DMS114 treated with DMSO at 0.1 percent for 48 hours (cell line): Measurements from ENCODE around the gene METAP1.
"Not testable (repeated sequence)": the region's sequence is repeated elsewhere in the genome, so short reads cannot be mapped to it uniquely, and the experiment has no call there.

ENCODE experiments used
- DNase-seq: peaks from one replicate; lab custom pipeline; 2025; ENCODE audit not compliant: unreplicated experiment; lab: John Stamatoyannopoulos, UW

The METAP1 gene

DNA sequence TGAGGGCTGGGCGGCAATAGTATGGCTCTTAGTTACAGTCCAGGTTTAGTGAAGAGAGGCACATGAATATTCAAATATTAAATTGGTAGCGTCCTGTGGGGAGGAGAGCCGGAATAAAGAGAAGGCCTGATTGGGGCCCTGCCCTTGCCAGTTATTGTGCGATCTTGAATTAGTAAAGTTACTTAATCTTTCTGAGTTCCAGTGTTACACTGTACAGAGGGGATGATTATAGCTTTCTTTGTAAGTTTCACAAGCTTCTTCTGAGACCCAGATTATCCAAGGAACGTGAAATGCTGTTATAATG, 1.2 kb downstream of the METAP1 start:
- no peak for DNase-seq

- DNase-seq: no peak
Observed at GRCh38 chr4:98997166-98997565, 1.6 kb downstream of the METAP1 start.

DNA sequence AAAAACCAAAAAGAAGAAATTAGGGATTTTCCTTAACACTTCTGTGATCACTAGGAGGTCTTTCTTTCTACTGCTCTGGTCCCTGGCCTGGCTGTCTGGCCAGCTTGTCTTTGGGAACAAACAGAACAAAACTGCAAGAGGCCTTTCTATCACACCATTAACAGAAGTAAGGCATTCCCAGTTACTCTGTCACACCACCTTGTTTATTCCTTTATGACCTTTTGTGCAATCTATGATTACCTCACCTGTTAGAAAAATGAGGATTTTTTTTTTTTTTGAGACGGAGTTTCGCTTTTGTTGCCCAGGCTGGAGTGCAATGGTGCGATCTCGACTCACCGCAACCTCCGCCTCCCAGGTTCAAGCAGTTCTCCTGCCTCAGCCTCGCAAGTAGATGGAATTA, 3.0 kb downstream of the METAP1 start:
- no peak for DNase-seq

- no peak for DNase-seq
Observed at GRCh38 chr4:99002279-99002678, 6.8 kb downstream of the METAP1 start.

GRCh38 chr4:99008051-99008450, 12.5 kb downstream of the METAP1 start:
- no peak for DNase-seq

GRCh38 chr4:99011910-99012309, 16.4 kb downstream of the METAP1 start:
- DNase-seq: no peak

- no peak for DNase-seq
Observed at GRCh38 chr4:99013402-99013843, 17.9 kb downstream of the METAP1 start.

- no peak for DNase-seq
Observed at GRCh38 chr4:99013884-99014523, 18.5 kb downstream of the METAP1 start.

GRCh38 chr4:99021386-99021785, 25.9 kb downstream of the METAP1 start:
- DNase-seq: no peak

DNA sequence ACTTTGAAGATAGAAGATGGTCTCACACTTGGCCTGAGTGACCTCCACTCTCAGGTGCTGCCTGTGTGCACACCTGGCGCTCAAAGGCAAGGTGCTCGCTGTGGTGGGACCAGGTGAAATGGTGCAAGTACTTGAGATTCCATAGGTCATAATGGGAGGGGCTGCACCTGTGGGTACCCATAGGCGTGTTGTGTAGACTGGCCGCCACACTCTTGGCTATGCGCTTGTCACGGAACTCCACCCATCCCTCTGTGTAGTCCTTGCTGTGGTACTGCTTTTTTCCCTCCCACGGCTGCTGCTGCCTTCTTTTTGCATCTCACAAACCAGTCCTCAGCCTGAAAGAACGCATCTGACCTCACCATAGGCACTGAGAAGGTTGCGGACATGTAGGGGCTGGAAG, 27.0 kb downstream of the METAP1 start:
- no peak for DNase-seq

- not testable (repeated sequence) for DNase-seq
Observed at GRCh38 chr4:99023800-99024251, 28.3 kb downstream of the METAP1 start.

- DNase-seq: no peak
Observed at GRCh38 chr4:99024481-99025275, 29.2 kb downstream of the METAP1 start.

GRCh38 chr4:99025506-99025905, 30.0 kb downstream of the METAP1 start:
- no peak for DNase-seq

- no peak for DNase-seq
Observed at GRCh38 chr4:99027304-99027703, 31.8 kb downstream of the METAP1 start.

GRCh38 chr4:99028187-99028586, 32.7 kb downstream of the METAP1 start:
- DNase-seq: no peak

GRCh38 chr4:99029018-99029735, 33.7 kb downstream of the METAP1 start:
- no peak for DNase-seq

DNA sequence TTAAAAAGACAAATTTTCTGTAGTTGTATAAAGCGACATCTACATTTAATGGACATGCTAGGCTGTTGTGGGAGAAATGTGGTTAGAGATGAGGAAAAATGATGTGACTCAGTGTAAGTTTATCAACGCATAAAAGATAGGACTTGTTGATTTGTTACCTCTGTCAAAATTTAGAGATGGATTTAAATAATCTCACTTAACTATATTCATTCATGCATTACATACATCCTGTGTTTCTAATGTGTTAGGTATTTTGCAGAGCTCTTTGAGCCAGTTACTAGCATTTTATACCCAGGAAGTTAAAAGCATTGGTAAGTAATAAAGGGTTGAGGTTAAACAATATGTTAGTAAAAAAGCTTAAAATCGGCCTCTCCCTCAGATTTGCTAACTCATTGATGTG, 34.3 kb downstream of the METAP1 start:
- no peak for DNase-seq

DNA sequence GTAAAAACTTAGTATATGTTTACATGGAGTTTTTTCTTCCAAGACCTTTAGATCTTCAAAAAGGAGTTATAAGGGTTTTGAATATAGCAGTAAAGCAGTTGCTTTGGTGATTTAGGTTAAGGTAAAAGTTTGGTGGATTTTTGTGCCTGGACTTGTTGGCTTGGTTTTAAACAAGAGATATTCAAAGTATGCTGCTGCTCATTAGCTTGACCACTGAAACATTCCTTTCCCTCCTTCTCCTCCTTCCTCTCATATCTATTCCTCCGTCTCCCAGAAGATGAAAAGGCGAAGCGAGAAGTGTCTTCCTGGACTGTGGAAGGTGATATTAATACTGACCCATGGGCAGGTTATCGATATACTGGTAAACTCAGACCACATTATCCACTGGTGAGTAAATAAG, 38.4 kb downstream of the METAP1 start:
- DNase-seq: no peak

GRCh38 chr4:99038213-99038612, 42.7 kb downstream of the METAP1 start:
- DNase-seq: no peak

- no peak for DNase-seq
Observed at GRCh38 chr4:99043346-99043745, 47.8 kb downstream of the METAP1 start.

DNA sequence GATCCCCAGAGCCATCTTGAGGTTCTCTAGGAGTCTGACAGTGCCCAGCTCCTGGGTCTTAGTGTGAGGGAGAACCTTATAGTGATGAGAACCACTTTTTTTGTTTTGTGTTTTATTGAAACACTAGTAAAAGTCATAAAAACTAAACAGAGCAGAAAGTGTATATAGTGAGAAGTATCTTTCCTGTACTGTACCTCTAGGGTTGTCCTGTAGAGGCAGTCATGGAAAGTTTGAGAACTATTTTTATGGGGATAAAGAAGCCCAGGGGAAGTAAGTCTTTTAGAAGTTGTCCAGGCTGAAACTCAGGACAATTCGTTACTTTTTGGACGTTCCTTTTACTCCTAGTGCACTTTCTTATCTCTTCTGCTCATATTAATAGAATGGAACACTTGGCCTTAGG, 52.2 kb downstream of the METAP1 start:
- no peak for DNase-seq

DNA sequence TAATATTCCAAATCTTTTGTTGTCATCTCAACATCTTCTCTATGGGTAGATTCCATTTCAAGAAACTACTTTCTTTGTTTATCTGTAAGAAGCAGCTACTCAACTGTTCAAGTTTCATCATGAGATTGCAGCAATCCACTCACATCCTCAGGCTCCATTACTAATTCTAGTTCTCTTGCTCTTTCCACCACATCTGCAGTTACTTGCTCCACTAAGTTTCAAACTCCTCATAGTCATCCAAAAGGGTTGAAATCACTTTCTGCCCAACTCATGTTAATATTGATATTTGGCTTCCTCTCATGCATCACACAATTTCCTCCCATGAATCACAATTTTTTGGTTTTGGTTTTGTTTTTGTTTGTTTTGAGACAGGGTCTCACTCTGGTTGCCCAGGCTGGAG, 57.4 kb downstream of the METAP1 start:
- no peak for DNase-seq
